HUES48 (cell line): ENCODE results near the gene NDUFAF4.
"Not testable (repeated sequence)": the region's sequence is repeated elsewhere in the genome, so short reads cannot be mapped to it uniquely, and the experiment has no call there.

Experiments used
- H3K27ac ChIP-seq: one replicate; pipeline ENCODE4 v1.7.0; 2013; ENCODE audit warnings: low read depth, low read length, inconsistent platforms
- H3K27me3 ChIP-seq: 2 replicates; pipeline ENCODE4 v1.6.1; 2013; ENCODE audit warnings: mild to moderate bottlenecking, low read length; ENCODE audit not compliant: control insufficient read depth, insufficient read depth
- H3K36me3 ChIP-seq: 2 replicates; pipeline ENCODE4 v1.6.1; 2013; ENCODE audit warnings: low read length; ENCODE audit not compliant: control insufficient read depth, insufficient read depth
- H3K4me1 ChIP-seq: 2 replicates; pipeline ENCODE4 v1.6.1; 2013; ENCODE audit warnings: mild to moderate bottlenecking, low read length; ENCODE audit not compliant: control insufficient read depth, insufficient read depth
- H3K4me3 ChIP-seq: 2 replicates; pipeline ENCODE4 v1.5.1; 2013; ENCODE audit warnings: mild to moderate bottlenecking, low read depth, low read length
- H3K9ac ChIP-seq: 2 replicates; pipeline ENCODE4 v1.6.1; 2013; ENCODE audit warnings: mild to moderate bottlenecking, low read depth, low read length, moderate library complexity
- H3K9me3 ChIP-seq: 2 replicates; pipeline ENCODE4 v1.6.1; 2013; ENCODE audit warnings: low read length; ENCODE audit not compliant: control insufficient read depth, insufficient read depth

The NDUFAF4 gene

GRCh38 chr6:96899451-96899998 is 1.8 kb upstream of the NDUFAF4 start:
- Histone ChIP-seq H3K27ac (no peak overlapping the region), H3K9ac (no peak overlapping the region), H3K9me3 (no peaks in the 10 kb centered on the region), H3K4me3 (no peak overlapping the region), H3K4me1 (peaks cover 8% of the 10 kb centered on the region; the same call in 1 of the 2 replicates), H3K36me3 (peaks cover 20% of the 10 kb centered on the region), H3K27me3 (no peaks in the 10 kb centered on the region)

- H3K27me3 ChIP-seq, result no peaks in the 10 kb centered on the region
- no peaks in the 10 kb centered on the region for H3K9me3 ChIP-seq
- peaks cover 25% of the 10 kb centered on the region for H3K36me3 ChIP-seq
- H3K4me1 ChIP-seq, result peaks cover 8% of the 10 kb centered on the region; the same call in 1 of the 2 replicates
- no peak overlapping the region for H3K27ac ChIP-seq
- no peak overlapping the region; the same call in 1 of the 2 replicates for H3K9ac ChIP-seq
- peak overlapping the region; percentile 98; the same call in 1 of the 2 replicates for H3K4me3 ChIP-seq
Observed at GRCh38 chr6:96899019-96899418, 1.3 kb upstream of the NDUFAF4 start.

- Histone ChIP-seq H3K9ac (peak overlapping the region; percentile 77), H3K4me3 (peak overlapping the region; percentile 98), H3K4me1 (peaks cover 8% of the 10 kb centered on the region; the same call in 1 of the 2 replicates), H3K9me3 (no peaks in the 10 kb centered on the region), H3K27ac (peak overlapping the region; percentile 96), H3K27me3 (no peaks in the 10 kb centered on the region), H3K36me3 (peaks cover 32% of the 10 kb centered on the region)
Observed at GRCh38 chr6:96898241-96898851, 655 bp upstream of the NDUFAF4 start.

GRCh38 chr6:96889146-96889545 is 8.5 kb downstream of the NDUFAF4 start:
- peaks cover 43% of the 10 kb centered on the region for H3K36me3 ChIP-seq
- H3K27ac ChIP-seq, result no peak overlapping the region
- no peaks in the 10 kb centered on the region for H3K27me3 ChIP-seq
- no peak overlapping the region for H3K4me3 ChIP-seq
- no peak overlapping the region for H3K9ac ChIP-seq
- no peaks in the 10 kb centered on the region for H3K9me3 ChIP-seq
- no peaks in the 10 kb centered on the region for H3K4me1 ChIP-seq

- no peak overlapping the region for H3K4me3 ChIP-seq
- H3K27me3 ChIP-seq, result no peaks in the 10 kb centered on the region
- H3K36me3 ChIP-seq, result peaks cover 39% of the 10 kb centered on the region
- H3K9me3 ChIP-seq, result no peaks in the 10 kb centered on the region
- no peaks in the 10 kb centered on the region for H3K4me1 ChIP-seq
- no peak overlapping the region for H3K27ac ChIP-seq
- no peak overlapping the region for H3K9ac ChIP-seq
Observed at GRCh38 chr6:96888745-96889144, 8.9 kb downstream of the NDUFAF4 start.

- Histone ChIP-seq H3K27ac (no peak overlapping the region), H3K9ac (no peak overlapping the region), H3K36me3 (peaks cover 17% of the 10 kb centered on the region), H3K4me3 (no peak overlapping the region), H3K4me1 (no peaks in the 10 kb centered on the region), H3K9me3 (no peaks in the 10 kb centered on the region), H3K27me3 (no peaks in the 10 kb centered on the region)
Observed at GRCh38 chr6:96886519-96886918, 11.2 kb downstream of the NDUFAF4 start.

- not testable (repeated sequence) for H3K4me3 ChIP-seq, H3K4me1 ChIP-seq, H3K9ac ChIP-seq, H3K27me3 ChIP-seq, H3K27ac ChIP-seq, H3K36me3 ChIP-seq, H3K9me3 ChIP-seq
Observed at GRCh38 chr6:96885187-96885631, 12.5 kb downstream of the NDUFAF4 start.

- H3K27me3 ChIP-seq, result no peaks in the 10 kb centered on the region
- no peak overlapping the region for H3K4me3 ChIP-seq
- no peak overlapping the region for H3K9ac ChIP-seq
- H3K27ac ChIP-seq, result no peak overlapping the region
- H3K4me1 ChIP-seq, result no peaks in the 10 kb centered on the region
- no peaks in the 10 kb centered on the region for H3K9me3 ChIP-seq
- no peaks in the 10 kb centered on the region for H3K36me3 ChIP-seq
Observed at GRCh38 chr6:96878143-96878542, 19.5 kb downstream of the NDUFAF4 start.

GRCh38 chr6:96876886-96877545 is 20.7 kb downstream of the NDUFAF4 start:
- Histone ChIP-seq H3K36me3 (no peaks in the 10 kb centered on the region), H3K27me3 (no peaks in the 10 kb centered on the region), H3K4me3 (no peak overlapping the region), H3K27ac (no peak overlapping the region), H3K9ac (no peak overlapping the region), H3K9me3 (no peaks in the 10 kb centered on the region), H3K4me1 (no peaks in the 10 kb centered on the region)

GRCh38 chr6:96872976-96873375 is 24.7 kb downstream of the NDUFAF4 start:
- Histone ChIP-seq H3K27ac (no peak overlapping the region), H3K4me1 (no peaks in the 10 kb centered on the region), H3K9me3 (no peaks in the 10 kb centered on the region), H3K27me3 (no peaks in the 10 kb centered on the region), H3K36me3 (no peaks in the 10 kb centered on the region), H3K9ac (no peak overlapping the region), H3K4me3 (no peak overlapping the region)

GRCh38 chr6:96865055-96865405 is 32.7 kb downstream of the NDUFAF4 start:
- no peak overlapping the region for H3K4me3 ChIP-seq

More at GRCh38 chr6:96865055-96865405, 32.7 kb downstream of the NDUFAF4 start:
- H3K27ac ChIP-seq, result no peak overlapping the region
- H3K36me3 ChIP-seq, result no peaks in the 10 kb centered on the region
- no peaks in the 10 kb centered on the region for H3K4me1 ChIP-seq
- peaks cover 4% of the 10 kb centered on the region for H3K9me3 ChIP-seq
- no peak overlapping the region for H3K9ac ChIP-seq
- no peaks in the 10 kb centered on the region for H3K27me3 ChIP-seq
